ENCODE results near the gene SPRR2G.
"Not testable (repeated sequence)": the region's sequence is repeated elsewhere in the genome, so short reads cannot be mapped to it uniquely, and the experiment has no call there.

The SPRR2G gene

DNA sequence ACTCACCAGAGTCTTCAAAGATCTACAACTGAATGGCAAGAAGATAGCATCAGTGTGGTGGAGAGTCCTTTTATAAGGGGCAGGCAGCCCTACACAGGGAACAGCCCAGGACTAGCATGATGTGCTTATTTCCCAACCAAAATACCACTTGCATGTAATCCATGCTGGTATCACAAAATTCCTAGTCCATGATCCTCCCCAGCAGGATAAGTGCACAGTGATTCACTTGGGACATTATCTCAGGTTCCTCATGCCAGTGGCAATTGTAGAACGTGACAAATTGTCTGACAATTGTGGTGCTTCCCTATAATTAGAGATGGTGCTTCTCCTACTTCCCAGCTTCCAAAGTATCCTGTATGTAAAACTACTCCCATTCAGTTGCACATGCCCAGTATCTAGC lies at the start of gene SPRR2G:
SPRR2G (minus strand) TSS at position 45 of the 400 bp plus-strand sequence. CDS start 780 bp downstream, outside the sequence.
- DNase-seq (ENCODE audit: low read depth in 2 of 3, low spot score in 2 of 3): no peak

DNA sequence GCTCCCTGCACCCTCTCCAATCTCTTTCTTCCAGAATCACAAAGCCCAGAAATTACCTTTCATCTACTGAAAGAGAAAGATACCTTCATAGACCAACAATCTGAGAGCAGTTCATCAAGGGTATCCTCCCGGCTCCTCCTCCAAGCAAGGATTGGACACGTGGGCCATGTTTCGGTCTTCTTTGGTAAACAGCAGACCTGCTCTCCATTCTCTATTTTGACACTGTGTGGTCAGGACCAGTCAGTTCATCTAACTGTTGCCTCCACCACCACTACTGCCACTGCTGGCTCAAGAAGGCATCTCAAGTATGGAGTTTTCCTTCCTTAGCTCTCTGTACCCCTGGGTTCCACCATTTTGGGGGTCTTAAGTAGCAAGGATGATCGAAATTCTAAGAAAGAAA lies 44.5 kb upstream of the SPRR2G start:
- DNase-seq (ENCODE audit: low read depth in 2 of 3, low spot score in 2 of 3): no peak

DNA sequence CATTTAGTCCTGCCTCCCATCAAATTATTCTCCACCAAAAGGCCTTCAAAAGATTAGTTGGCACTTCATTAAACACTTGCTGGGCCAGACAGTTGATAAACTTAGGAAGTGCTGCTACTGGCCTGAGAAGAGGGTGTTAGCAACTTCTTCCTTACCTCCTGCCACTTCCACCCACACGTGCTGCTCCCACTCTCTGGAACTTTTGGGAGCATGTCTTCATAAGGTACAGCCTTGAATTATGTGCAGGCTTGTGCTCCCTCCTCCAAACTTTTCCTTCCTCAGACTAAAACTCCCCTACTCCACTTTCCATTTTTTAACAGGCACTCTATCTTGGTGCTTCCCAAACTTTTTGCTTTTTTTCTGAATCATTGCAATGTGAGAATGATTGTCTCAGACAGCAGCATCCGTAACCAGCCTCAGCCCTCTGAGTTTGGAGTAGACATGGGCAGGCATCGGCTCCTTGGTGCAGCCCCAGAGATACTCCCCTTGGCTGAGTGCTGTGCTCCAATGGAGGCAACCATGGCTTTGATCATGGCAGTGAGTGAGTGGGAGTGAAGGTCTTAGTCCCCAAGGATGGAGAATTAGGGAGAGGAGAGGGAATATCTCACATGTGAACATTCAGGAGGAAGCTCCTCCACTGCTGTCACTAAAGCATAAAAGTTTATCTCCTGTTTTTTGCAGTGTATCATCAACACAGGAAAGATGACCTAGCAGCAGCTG lies 43.8 kb upstream of the SPRR2G start:
- DNase-seq (ENCODE audit: low read depth in 2 of 3, low spot score in 2 of 3): no peak

GRCh38 chr1:153192697-153193096 lies 42.0 kb upstream of the SPRR2G start:
- no peak for DNase-seq (ENCODE audit: low read depth in 2 of 3, low spot score in 2 of 3)

DNA sequence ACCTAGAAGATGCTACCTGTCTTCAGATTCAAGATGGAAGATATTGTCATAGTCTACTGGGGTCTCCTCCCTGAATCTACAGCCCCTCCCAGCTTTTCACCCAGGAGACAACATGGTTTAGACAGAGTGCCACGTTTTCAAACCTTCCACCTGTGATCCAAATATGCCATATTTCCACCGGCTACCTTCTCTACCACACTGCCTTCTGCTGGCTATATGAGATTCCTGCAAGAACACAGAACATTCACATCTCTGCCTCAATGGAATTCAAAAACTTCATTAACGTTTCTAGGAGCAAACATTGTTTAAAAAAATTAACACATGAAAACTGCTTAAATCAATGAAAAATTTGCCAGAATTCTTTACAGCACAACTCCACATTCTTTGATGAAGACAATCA lies 39.7 kb upstream of the SPRR2G start:
- DNase-seq (ENCODE audit: low read depth in 2 of 3, low spot score in 2 of 3): no peak

- DNase-seq (ENCODE audit: low read depth in 2 of 3, low spot score in 2 of 3): not testable (repeated sequence)
These were observed 37.6 kb upstream of the SPRR2G start for GRCh38 chr1:153188301-153188700.

DNA sequence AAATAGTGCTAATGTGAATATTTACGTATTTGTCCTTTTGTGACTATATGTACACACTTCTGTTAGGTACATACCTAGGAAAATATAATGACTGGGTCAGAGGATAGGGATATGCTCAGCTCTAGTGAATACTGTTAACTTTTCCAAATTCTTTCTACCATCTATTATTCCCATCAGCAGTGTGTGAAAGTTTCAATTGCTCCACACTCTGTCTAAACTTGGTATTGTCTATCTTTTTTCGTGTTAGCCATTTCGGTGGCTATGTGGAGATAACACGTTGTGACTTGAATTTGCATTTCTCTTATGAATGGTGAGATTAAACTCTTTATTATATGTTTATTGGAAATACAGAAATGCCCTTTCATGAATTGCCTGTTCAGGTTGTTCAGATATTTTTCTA lies 29.9 kb upstream of the SPRR2G start:
- DNase-seq (ENCODE audit: low read depth in 2 of 3, low spot score in 2 of 3): no peak

DNA sequence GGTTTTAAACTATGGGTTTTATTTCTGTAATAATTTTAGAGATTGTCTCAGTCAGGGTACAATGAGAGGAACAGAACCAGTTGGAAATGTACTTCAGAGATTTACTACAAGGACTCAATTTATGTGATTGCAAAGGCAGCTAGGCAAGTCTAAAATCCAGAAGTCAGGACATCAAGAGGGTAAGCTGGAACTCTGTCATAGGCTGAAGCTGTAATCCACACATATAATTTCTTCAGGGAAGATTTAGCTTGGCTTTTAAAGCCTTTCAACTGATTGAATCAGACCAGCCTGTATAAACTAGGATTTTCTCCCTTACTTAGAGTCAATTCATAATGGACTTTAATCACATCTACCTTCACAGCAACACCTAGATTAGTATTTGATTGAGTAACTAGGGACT lies 28.2 kb upstream of the SPRR2G start:
- DNase-seq (ENCODE audit: low read depth in 2 of 3, low spot score in 2 of 3): no peak

- DNase-seq (ENCODE audit: low read depth in 2 of 3, low spot score in 2 of 3): no peak
These were observed 23.9 kb upstream of the SPRR2G start for GRCh38 chr1:153174624-153175023.

- DNase-seq (ENCODE audit: low read depth in 2 of 3, low spot score in 2 of 3): no peak
These were observed 18.0 kb upstream of the SPRR2G start for GRCh38 chr1:153168686-153169085.

GRCh38 chr1:153155541-153155940 lies 4.9 kb upstream of the SPRR2G start:
- no peak for DNase-seq (ENCODE audit: low read depth in 2 of 3, low spot score in 2 of 3)

- DNase-seq (ENCODE audit: low read depth in 2 of 3, low spot score in 2 of 3): no peak
These were observed 1.8 kb upstream of the SPRR2G start for GRCh38 chr1:153152481-153152880.

DNA sequence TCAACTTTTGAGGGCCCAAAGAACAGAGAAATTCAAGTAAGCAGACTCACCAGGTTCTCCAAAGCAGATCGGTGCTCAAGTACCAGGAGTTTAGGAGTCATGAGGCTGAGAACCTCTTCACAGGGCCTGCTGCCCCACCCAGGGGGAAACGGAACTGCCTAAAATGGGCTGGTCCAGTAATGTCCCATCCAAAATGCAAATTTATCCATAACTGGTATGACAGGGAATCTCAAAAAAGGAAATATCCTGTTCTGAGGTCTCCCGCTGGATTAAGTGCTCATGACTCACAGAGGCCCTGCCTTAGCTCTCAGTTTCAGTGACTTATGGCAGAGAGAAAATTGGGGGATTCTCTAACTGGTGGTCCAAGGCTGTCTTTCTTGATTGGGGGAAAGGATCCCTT lies 9.3 kb downstream of the SPRR2G start:
- DNase-seq (ENCODE audit: low read depth in 2 of 3, low spot score in 2 of 3): no peak

GRCh38 chr1:153140484-153140883 lies 10.2 kb downstream of the SPRR2G start:
- DNase-seq (ENCODE audit: low read depth in 2 of 3, low spot score in 2 of 3): no peak

- no peak for DNase-seq (ENCODE audit: low read depth in 2 of 3, low spot score in 2 of 3)
These were observed 16.9 kb downstream of the SPRR2G start for GRCh38 chr1:153133743-153134142.

- no peak for DNase-seq (ENCODE audit: low read depth in 2 of 3, low spot score in 2 of 3)
These were observed 17.4 kb downstream of the SPRR2G start for GRCh38 chr1:153133267-153133666.

DNA sequence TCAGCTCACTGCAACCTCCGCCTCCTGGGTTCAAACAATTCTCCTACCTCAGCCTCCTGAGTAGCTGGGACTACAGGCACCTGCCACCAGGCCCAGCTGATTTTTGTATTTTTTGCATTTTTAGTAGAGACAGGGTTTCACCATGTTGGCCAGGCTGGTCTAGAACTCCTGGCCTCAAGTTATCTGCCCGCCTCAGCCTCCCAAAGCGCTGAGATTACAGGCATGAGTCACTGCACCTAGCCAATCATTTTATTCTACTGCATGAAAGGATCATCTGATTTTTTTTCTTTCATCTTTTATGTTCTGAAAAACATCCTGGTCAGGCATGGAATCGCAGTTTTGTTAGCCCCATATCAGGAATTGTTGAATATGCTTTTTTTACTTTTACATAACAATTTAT lies 22.0 kb downstream of the SPRR2G start:
- DNase-seq (ENCODE audit: low read depth in 2 of 3, low spot score in 2 of 3): not testable (repeated sequence)

DNA sequence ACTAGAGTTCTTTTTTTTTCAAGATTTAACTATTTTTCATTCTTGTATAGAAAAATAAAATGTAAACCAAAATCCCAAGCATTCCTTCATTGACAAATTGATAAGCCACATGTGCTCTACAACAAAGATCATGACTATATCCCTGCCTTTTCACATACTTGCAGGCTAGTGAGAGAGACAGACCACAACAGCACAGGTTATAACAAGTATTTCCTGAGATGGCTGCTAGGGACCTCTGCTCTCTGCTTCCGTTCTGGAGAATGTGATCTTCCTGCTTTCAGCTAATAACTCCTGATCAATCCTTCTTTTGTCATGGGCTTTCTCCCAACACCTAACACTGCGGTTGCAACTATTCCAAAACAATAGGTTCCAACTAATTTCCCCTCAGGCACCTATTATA lies 23.4 kb downstream of the SPRR2G start:
- DNase-seq (ENCODE audit: low read depth in 2 of 3, low spot score in 2 of 3): no peak

GRCh38 chr1:153125536-153125935 lies 25.2 kb downstream of the SPRR2G start:
- no peak for DNase-seq (ENCODE audit: low read depth in 2 of 3, low spot score in 2 of 3)

DNA sequence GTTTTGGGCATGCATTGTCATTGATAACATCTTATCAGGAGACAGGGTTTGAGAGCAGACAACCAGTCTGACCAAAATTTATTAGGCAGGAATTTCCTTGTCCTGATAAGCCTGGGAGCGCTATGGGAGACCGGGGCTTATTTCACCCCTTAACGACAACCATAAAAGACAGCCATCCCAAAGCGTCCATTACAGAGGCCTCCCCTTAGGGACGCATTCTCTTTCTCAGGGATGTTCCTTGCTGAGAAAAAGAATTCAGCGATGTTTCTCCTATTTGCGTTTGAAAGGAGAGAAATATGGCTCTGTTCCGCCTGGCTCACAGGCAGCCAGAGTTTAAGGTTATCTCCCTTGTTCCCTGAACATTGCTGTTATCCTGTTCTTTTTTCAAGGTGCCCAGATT lies 26.9 kb downstream of the SPRR2G start:
- DNase-seq (ENCODE audit: low read depth in 2 of 3, low spot score in 2 of 3): not testable (repeated sequence)

DNA sequence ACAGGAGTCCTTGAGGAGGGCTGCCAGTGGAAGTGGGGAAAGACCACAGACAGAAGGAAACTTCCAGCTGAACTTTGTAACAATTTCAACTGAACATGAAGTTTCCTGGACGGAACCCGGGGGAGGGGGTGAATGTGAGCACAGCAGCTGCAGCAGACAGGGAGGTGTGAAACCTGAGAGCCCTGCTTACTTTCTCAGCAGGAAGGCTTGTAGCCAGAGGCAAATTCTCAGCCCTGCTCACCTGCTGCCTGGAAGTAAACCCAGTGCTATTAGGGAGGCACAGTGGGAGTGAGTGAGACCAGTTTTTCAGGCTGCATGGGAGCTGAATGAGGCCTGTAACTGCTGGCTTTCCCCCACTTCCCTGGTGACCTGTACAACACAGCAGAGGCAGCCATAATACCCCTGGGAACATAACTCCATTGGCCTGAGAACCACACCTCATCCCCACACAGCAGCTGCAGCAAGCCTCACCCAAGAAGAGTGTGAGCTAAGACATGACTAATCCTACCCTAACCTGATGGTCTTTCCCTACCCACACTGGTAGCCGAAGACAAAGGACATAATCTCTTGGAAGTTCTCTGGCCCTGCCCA lies 27.8 kb downstream of the SPRR2G start:
- DNase-seq (ENCODE audit: low read depth in 2 of 3, low spot score in 2 of 3): no peak

DNA sequence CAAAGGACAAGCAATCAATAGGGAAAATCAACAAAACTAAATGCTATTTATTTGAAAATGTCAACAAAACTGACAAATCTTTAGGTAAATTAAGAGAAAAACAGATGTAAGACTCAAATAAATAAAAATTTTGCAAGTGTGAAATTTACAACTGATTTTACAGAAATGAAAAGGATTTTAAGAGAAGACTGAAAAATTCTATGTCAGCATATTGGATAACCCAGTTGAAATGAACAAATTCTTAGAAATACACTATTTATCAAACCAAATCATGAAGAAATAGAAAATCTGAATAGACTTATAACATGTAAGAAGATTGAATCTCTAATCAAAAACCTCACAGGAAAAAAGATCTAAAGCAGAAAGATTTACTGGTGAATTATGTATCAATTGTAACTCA lies 29.7 kb downstream of the SPRR2G start:
- DNase-seq (ENCODE audit: low read depth in 2 of 3, low spot score in 2 of 3): no peak

DNA sequence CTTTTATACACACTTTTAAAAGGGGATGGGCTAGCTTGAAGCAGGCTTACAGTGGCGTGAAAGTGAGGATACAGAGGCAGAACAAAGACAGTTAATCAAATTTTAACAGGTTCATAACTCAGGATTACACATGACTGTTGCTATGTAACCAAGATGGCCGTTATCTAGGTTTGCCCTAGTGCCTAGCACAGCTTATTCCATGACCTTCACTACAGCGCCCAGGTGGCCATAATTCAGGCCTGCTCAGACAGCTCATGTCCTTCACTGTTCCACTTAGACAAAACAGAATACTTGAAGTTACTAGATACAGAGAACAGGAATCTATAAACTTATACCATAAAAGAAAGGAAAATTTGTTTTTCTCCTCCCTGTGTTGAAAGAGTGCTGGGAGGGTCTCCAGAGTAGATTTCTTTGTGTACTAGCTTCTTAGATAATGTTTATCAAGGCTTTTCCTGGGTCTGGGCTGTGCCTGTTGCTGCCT lies 31.2 kb downstream of the SPRR2G start:
- no peak for DNase-seq (ENCODE audit: low read depth in 2 of 3, low spot score in 2 of 3)

Data from activated CD8-positive, alpha-beta memory T cell treated with anti-CD3 and anti-CD28 coated beads for 48 hours (primary cell).